Measurements from ENCODE around the gene APOD. TPM values are rescaled to one million over a fixed set of nuclear protein-coding genes. Genes with fewer than 3 reads are reported as not detected.

Gene APOD
- total and polyA plus RNA-seq, 2 of the 8 experiments (the other 6 are each of a cell fraction or from before 2014, with no cell fraction given): not detected

DNA sequence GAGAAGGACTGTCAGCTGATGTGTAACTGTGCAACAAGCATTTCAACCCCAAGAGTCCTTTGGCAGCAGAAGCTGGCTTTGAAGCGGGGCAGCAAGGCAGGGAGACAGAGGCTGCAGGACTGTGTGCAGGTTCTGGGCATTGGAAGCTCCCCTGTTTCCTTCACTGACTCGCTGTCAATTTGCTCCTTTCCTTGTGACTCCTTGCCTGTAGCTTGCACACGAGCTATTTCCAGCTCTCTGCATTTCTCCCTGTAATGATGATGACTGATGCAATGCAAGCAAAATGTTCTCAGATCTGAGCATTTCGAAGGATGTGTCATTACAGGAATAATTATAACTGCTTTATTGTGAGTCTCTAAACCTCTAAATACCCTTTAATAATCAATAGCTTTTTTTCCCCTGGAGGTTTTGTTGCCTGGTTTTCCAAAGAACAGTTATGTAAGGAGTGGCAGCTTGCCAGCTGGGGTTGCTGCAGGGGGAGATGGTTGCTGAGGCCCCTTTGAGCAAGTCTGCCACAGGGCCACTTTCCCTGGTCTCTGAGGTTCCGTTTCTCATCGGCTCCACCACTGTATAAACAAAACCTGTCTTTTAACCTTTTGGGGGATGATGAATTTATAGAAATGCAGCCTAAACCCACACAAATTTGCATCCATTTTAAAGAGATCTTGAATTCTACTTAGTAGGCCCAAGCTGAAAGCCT is 2.8 kb downstream of the APOD start:
- Histone ChIP-seq H2BK20ac (ENCODE audit: low read length) (no peak overlapping the region), H3K79me2 (ENCODE audit: control insufficient read depth in 1 of 2, insufficient read depth in 2 of 2, low read length in 2 of 2) (no peaks in the 10 kb centered on the region), H3K14ac (ENCODE audit: insufficient read length) (no peak overlapping the region), H3K23ac (ENCODE audit: insufficient read length) (no peak overlapping the region), H3K18ac (ENCODE audit: extremely low read depth, low read length) (no peak overlapping the region), H3K4me2 (ENCODE audit: insufficient read depth in 1 of 2, low read depth in 2 of 2, low read length in 2 of 2) (no peak overlapping the region), H3K27me3 (replicated peaks in 1 of 4; ENCODE audit: control insufficient read depth in 3 of 4, extremely low read depth in 1 of 4, insufficient read depth in 3 of 4, low read length in 3 of 4) (no peaks in the 10 kb centered on the region), H2BK120ac (replicated peaks; ENCODE audit: low read depth, low read length) (no peak overlapping the region), H4K8ac (ENCODE audit: extremely low read depth, insufficient read depth, low read length) (no peak overlapping the region), H3K4ac (replicated peaks; ENCODE audit: insufficient read length, low read depth, low read length) (no peak overlapping the region), H3K23me2 (ENCODE audit: low read depth, low read length) (no peaks in the 10 kb centered on the region; the same call in 1 of the 2 replicates), H3K36me3 (ENCODE audit: control insufficient read depth in 2 of 4, insufficient read depth in 4 of 4, low read length in 3 of 4) (no peaks in the 10 kb centered on the region), H3K9me3 (ENCODE audit: insufficient read depth in 2 of 2, low read depth in 1 of 2, low read length in 1 of 2) (no peaks in the 10 kb centered on the region), H2BK15ac (ENCODE audit: low read length) (no peak overlapping the region), H3K4me1 (replicated peaks in 1 of 4; ENCODE audit: control insufficient read depth in 3 of 4, insufficient read depth in 4 of 4, low read length in 3 of 4) (no peaks in the 10 kb centered on the region), H3K9ac (replicated peaks in 1 of 4; ENCODE audit: extremely low read depth in 1 of 4, low read depth in 3 of 4, low read length in 3 of 4) (no peak overlapping the region), H2AFZ (ENCODE audit: low read length) (no peak overlapping the region), H3K27ac (ENCODE audit: low read depth, low read length) (no peak overlapping the region), H2BK12ac (ENCODE audit: low read depth, low read length) (no peak overlapping the region), H3K79me1 (ENCODE audit: low read depth, low read length) (no peaks in the 10 kb centered on the region), H4K5ac (ENCODE audit: insufficient read length, low read depth, low read length) (no peak overlapping the region), H2BK5ac (ENCODE audit: low read depth, low read length) (no peak overlapping the region), H4K20me1 (replicated peaks in 1 of 2; ENCODE audit: control insufficient read depth in 1 of 2, insufficient read depth in 2 of 2, low read length in 2 of 2) (no peaks in the 10 kb centered on the region), H3K4me3 (ENCODE audit: extremely low read depth in 1 of 4, insufficient read depth in 2 of 4, low read depth in 3 of 4, low read length in 4 of 4) (no peak overlapping the region), H2AK5ac (ENCODE audit: low read depth, low read length) (no peak overlapping the region), H4K91ac (replicated peaks; ENCODE audit: insufficient read length, low read length) (no peak overlapping the region), H3K56ac (replicated peaks; ENCODE audit: insufficient read length, low read depth, low read length) (no peak overlapping the region)
- DNase-seq (ENCODE audit: low read depth in 1 of 2, low spot score in 2 of 2) (no peak), FAIRE-seq (no peak)
- ChIA-PET POLR2A (ENCODE audit: partially characterized antibody) (no interaction called here), CTCF (ENCODE audit: partially characterized antibody) (interaction anchor here (0.9 to 1.3 kb wide), 5 partner anchors 11 to 22 kb away, joined by 3 to 4 read pairs (median 3); no protein-coding TSS in a partner anchor)
- WGBS, 2 experiments (ENCODE audit: extremely low coverage in 1 of 2, insufficient coverage in 1 of 2, insufficient read length in 1 of 2, insufficient replicate concordance in 2 of 2, low coverage in 1 of 2, low lambda C conversion rate in 2 of 2, missing lambda C conversion rate in 1 of 2): 77% methylated on average over 6 of the region's 6 CpGs; no CpG with 5 or more reads in 1 of the 2 experiments
- no peak for TF ChIP-seq KDM4A (IDR thresholded peaks at IDR 0.05; ENCODE audit: low read depth, low read length, severe bottlenecking)
- TF ChIP-seq RAD21 (IDR thresholded peaks at IDR 0.05 in 1 of 2, conservative IDR thresholded peaks at IDR 0.05 in 1 of 2; ENCODE audit: low read depth in 2 of 2, low read length in 2 of 2): no peak
- TF ChIP-seq SIX5 (IDR thresholded peaks at IDR 0.05; ENCODE audit: low read depth, low read length): no peak
- TF ChIP-seq, protein P1, sequence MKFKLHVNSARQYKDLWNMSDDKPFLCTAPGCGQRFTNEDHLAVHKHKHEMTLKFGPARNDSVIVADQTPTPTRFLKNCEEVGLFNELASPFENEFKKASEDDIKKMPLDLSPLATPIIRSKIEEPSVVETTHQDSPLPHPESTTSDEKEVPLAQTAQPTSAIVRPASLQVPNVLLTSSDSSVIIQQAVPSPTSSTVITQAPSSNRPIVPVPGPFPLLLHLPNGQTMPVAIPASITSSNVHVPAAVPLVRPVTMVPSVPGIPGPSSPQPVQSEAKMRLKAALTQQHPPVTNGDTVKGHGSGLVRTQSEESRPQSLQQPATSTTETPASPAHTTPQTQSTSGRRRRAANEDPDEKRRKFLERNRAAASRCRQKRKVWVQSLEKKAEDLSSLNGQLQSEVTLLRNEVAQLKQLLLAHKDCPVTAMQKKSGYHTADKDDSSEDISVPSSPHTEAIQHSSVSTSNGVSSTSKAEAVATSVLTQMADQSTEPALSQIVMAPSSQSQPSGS (IDR thresholded peaks at IDR 0.05; ENCODE audit: low read length): no peak
- no peak for TF ChIP-seq TAF1 (IDR thresholded peaks at IDR 0.05; ENCODE audit: low read depth, low read length)
- no peak for TF ChIP-seq CTCF (IDR thresholded peaks at IDR 0.05; ENCODE audit: control extremely low read depth in 1 of 3, insufficient read depth in 1 of 3, low read depth in 1 of 3, low read length in 3 of 3)
- TF ChIP-seq HDAC6 (IDR thresholded peaks at IDR 0.05; ENCODE audit: low read depth, low read length): no peak
- TF ChIP-seq POLR2A (IDR thresholded peaks at IDR 0.05; ENCODE audit: control extremely low read depth in 1 of 2, low read depth in 2 of 2, low read length in 2 of 2): no peak
